Activated T-cell treated with anti-CD3 and anti-CD28 coated beads for 1 hour (primary cell): Measurements from ENCODE around the gene TBX21.
A peak's percentile ranks its signal among the peaks of the same experiment; 100 is the strongest.

Source experiments
- DNase-seq: peaks from one replicate; pipeline ENCODE4 v3.0.0-alpha.2; 2020; ENCODE audit warnings: low read depth

The TBX21 gene

DNA sequence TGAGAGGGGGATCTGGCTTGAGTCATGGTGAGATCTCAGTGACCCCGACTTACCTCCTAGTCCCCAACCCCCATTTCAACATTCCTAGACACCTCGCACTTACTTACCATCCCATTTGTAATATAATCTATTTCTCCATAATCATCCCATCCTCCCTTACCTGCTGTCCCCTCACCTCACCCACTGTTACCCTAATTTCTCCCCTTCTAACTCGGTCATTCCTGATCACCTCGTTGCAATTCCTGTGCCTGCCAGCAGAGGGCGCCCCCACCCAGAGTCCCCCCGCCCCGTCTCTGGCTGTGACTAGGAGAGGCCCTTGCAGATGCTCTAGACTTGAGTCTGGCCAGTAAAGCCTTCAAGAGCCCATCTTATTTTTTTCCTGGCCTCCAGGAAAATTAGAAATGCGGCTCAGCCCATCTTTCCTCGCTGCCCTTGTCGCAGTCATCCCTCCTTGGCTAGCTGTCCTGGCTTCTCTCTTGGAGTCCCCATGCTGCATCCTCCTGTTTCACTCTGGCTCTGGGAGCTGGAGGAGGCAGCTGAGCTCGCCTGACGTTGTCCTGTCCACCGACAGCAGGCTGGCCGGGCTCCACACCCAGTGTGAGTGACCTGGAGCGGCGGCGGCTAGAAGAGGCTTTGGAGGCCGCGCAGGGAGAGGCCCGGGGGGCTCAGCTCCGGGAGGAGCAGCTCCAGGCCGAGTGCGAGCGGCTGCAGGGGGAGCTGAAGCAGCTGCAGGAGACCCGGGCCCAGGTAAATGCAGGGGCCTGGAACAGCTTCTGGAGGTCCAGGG lies 34.1 kb upstream of the TBX21 start:
- peak; percentile 82 for DNase-seq

- DNase-seq = no peak
Observed at GRCh38 chr17:47699536-47699840, 33.5 kb upstream of the TBX21 start.

DNA sequence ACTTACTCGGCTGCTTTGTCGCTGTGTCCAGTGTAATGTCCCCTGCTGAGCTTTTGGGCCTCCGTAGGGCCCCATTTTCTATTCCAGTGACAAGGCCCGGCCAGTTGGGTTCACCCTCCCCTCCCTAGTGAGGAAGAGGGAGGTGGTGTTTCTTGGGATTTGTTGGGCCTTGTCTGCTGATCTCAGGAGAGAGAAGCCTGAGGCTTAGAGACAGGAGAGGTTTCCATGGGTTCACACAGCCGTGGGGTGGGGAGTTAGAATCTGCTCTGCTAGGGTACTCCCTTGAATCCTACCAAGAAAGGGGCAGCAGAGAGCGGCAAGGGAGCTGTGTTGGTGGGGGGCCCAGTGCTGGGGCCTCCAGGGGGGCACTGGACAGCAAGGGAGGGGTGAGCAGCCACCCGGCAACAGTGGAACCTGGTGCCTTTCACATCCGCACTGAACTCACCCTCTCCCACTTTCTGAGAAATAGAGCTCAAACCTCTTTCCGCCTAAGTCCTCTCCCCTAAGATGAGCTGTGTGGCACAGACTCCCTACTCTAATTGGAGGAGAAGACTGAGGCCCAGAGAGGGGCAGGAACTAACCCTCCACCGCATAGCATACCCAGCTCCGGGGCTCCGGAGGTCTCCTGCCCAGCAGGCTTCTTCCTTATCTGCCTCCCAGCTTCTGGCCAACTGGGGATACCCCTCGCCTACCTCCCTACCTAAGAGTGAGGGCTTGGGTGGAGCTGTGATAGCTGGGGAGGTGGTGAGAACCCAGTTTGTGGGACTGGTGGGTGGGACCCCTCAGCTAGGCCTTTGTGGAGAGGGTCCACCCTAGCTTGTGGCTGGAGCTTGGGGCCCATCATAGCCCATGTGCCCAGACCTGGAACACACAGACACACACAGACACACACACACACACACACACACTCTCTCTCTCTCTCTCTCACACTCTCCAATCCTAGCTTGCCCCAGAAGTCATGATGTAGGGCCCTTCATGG lies 32.3 kb upstream of the TBX21 start:
- no peak for DNase-seq

GRCh38 chr17:47701608-47702007 lies 31.4 kb upstream of the TBX21 start:
- no peak for DNase-seq

GRCh38 chr17:47702391-47702995 lies 30.5 kb upstream of the TBX21 start:
- no peak for DNase-seq

DNA sequence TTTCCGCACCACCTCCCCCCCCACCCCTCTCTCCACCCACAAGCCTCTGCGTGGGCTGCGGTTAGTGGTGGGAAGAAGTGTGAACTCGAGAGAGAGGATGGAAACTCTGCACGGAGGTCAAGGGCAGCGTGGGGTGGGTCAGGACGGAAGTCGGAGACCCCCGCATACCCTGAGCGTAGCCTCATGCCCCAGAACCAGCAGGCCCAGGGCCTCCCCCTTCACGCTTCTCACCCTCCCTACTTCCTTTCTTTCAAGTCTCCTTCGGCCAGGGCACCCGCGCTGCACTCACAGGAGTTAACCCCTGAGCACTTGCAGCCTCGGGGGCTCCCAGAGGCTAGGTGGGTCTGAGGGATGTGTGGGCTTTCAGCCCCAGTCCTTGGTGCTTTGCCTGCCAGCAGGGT lies 29.8 kb upstream of the TBX21 start:
- no peak for DNase-seq

DNA sequence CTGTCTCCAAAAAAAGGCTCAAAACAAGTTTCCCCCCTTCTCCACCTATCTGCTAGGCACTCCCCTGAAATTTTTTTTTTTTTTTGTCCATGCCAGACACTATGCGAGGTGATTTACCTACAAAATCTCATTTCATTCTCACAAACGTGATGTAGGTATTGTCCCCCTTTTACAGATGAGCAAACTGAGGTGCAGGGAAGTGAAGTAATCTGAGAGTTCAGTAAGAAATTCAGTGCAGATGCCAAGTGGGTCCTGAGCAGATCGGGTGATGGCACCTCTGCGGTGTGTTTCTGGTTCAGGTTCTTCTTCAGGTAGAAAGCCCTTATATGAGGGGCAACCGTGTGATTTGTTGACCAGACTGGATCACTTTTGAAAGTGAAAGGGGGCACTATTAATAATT lies 29.4 kb upstream of the TBX21 start:
- DNase-seq = no peak

DNA sequence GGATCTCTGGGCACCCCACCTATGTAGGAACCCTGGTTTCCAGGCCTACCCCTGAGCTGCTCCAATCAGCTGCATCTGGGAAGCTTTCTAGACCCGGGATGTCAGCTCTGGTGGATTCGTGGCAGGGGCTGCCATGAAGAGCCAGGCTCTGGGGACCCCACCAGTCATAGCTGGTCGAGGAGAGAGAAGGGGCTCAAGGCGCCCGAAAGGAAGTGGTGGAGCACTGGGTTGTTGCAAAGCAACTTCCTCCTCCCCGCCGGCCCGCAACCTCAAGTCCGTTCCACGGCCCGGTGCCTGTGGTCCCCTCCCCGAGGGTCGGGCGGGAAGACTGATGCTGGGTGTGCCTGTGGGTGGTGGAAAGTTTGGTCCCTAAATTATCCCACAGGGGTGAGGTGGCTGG lies 28.9 kb upstream of the TBX21 start:
- no peak for DNase-seq

GRCh38 chr17:47704736-47705135 lies 28.3 kb upstream of the TBX21 start:
- no peak for DNase-seq

GRCh38 chr17:47705536-47706530 lies 27.2 kb upstream of the TBX21 start:
- no peak for DNase-seq

DNA sequence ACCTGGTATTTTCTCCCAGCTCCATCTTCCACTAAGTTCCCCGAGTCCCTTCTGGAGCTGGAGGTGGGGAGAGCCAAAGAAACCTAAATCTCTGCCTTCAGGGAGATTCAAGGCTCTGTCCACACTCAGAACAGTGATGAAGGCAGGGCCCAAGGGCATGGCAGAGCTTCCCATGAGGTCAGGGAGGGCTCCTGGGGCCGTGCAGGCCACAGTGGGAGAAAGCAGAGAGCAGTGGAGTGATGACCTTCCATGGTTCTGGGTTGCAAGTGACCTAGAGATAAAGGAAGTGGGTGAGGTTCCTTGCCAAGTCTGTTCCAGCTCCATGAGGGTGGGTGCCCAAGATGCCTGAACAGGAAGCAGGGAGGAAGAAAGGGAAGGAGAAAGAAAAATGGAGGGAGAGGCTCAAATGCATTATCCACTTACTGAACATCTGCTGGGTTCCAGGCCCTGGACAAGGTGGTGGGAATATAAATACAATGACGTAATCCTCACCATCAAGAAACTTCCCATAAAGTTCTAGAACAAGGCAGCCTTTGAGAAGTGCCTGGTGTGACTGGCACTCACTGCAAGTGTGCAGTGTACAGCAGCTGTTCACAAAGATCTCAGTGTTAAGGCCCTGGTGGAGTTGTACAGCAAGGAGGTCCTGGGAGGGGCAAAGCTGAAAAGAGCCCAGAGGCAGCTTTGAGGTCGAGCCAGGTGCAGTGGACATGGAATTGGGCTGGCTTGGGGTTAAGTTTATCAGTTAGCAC lies 25.8 kb upstream of the TBX21 start:
- no peak for DNase-seq

DNA sequence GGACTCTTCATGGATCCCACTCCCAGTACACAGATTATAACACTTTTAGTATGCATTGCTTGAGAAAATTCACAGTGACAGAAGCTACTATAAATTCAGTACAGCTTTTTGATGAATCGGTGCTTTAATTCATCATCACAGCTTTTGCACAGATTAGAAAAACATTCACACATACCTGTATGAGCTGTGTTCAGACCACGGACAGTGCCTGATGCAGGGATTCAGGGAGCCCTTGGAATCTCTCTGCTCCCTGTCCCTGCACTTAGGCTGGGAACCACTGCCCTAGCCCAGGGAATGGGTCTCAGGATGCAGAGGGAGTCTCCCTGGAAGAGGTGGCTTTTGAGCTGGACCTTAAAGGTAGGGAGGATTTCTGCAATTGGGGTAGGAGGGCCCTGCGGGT lies 25.2 kb upstream of the TBX21 start:
- DNase-seq = no peak

DNA sequence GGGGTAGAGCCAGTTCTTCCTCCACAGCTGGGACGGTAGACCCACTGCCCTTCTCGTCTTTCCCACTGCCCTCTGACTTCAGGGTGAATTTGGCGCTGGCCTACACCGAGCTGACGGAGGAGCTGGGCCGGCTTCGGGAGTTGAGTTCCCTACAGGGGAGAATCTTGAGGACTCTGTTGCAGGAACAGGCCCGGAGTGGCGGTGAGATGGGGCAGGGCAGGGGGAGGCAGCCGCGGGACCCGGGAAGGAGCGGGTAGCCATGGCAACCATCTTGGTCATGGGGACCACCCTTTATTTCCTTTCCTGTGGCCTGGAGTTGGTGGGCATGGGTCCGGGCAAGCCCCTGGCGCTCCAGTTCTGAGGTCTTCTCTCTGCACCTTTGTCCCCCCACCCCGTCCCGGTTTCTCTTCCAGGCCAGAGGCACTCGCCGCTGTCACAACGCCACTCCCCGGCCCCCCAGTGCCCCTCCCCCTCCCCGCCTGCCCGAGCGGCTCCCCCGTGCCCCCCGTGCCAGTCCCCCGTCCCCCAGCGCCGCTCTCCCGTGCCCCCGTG lies 24.6 kb upstream of the TBX21 start:
- DNase-seq = no peak

- no peak for DNase-seq
Observed at GRCh38 chr17:47708864-47709541, 24.0 kb upstream of the TBX21 start.

GRCh38 chr17:47709594-47709993 lies 23.4 kb upstream of the TBX21 start:
- no peak for DNase-seq

DNA sequence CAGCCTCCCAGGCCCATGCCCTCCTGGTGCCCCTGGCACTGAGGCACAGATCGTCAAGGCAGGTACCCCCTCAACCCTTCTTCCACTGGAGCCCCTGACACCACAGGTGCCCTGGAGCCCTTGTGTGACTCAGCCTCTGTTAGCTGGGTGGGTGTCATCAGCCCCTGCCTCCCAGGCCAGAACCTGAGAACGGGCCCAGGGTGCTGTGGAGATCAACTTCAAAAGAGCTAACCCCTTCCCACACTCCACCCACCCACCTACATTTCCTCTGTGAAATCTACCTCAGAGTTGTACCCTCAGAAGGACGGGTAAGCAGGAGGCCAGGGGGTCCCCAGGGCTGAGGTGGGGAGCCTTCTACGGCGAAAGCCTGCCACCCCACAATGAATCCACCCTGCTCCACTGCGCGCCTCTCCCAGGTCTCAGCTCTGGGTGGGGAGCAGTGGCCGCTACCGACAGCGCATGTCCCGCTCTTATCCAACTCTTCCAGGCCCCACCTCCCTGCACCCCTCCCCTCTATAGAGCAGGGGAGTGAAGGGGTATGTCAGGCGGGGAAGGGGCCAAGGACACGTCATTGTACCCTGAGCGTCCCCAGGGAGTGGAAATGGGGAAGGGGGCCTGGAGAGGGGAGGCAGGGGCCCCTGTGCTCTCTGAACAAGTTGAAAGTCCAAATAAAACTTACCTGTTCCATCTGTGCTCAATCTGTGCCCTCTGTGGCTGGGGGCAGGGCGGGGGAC lies 21.5 kb upstream of the TBX21 start:
- no peak for DNase-seq

DNA sequence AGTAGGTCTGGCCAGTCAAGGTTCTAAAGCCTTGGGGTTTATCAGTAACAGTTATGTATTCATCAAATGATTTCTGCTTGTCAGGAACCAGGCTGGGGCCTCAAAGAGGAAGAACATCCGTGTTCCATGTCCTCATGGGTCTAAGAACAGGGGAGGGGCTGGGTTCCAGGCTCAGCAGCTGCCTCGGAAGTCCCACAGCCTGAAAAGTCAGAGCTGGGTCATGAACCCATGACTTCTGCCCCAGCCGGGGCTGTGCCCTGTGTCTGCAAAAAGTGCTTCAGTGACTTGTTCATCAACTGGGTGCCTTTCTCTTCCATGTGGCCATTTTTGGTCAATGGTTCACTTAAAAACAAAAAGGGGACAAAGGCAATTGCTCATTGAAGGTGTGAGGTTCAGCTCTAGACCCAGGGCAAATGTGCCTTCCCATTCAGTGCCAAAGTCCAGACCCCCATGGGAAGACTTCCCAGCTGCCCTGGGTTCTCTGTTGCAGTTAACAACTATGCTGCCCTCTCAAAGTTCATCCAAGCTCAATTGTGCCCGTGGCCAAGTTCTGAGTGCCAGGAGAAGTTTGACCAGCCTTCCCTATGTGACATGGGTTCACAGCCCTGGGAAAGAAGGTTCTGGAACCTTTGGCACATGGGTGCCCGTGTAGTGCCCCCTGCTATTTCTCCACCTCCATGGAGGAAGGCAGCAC lies 20.6 kb upstream of the TBX21 start:
- DNase-seq = no peak

DNA sequence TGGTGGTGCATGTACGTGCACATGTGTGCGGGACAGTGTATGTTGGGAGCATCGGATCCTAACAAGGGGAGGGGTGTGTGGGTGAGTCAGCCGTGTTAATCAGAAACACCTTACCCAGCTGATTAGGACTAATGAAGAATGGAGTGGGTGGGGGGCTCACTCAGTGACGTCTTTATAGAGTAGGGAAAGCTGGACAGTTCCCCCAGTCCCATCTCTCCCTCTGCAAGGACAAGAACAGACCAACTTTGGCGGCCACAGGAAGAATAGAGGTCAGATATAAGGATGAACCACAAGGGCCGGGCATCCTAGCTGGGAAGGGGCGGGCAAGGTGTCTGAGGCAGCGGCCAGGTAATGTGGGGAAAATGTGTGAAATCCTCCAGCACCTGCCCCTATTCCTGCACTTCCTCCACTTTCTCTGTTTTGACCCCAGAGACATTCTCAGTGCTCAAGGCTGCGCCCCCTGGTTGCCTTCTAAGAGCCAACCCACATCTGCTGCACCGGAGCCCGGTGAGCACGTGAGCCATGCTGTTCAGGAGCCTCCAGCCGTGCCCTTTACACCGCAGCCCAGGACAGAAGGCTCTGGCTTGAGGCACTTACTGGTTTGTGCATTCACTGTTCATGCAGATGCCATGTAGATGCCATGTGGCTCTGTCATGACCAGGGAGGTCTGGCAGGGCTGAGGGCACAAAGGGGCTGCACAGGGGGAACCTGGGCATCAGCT lies 18.9 kb upstream of the TBX21 start:
- no peak for DNase-seq
